ENCODE results near the gene GNRHR.

Gene GNRHR

GRCh38 chr4:67696061-67696460 lies 58.1 kb downstream of the GNRHR start:
- no peak for TF ChIP-seq CTCF (conservative IDR thresholded peaks at IDR 0.05; ENCODE audit: control insufficient read depth, insufficient read depth, low read depth, low read length)
- DNase-seq (ENCODE audit: low read depth), result no peak
- no peak overlapping the region for H3K4me3 ChIP-seq (ENCODE audit: control insufficient read depth, low read depth, low read length)

GRCh38 chr4:67694662-67695061 lies 59.5 kb downstream of the GNRHR start:
- no peak overlapping the region for H3K4me3 ChIP-seq (ENCODE audit: control insufficient read depth, low read depth, low read length)
- DNase-seq (ENCODE audit: low read depth), result no peak
- no peak for TF ChIP-seq CTCF (conservative IDR thresholded peaks at IDR 0.05; ENCODE audit: control insufficient read depth, insufficient read depth, low read depth, low read length)

- no peak for DNase-seq (ENCODE audit: low read depth)
- no peak for TF ChIP-seq CTCF (conservative IDR thresholded peaks at IDR 0.05; ENCODE audit: control insufficient read depth, insufficient read depth, low read depth, low read length)
- H3K4me3 ChIP-seq (ENCODE audit: control insufficient read depth, low read depth, low read length), result no peak overlapping the region
These were observed 62.9 kb downstream of the GNRHR start for GRCh38 chr4:67691328-67691727.
